D721Med (cell line): ENCODE measurements around the gene ADRA2C.
A peak's percentile ranks its signal among the peaks of the same experiment; 100 is the strongest.

Experiments used
- DNase-seq: peaks from one replicate; pipeline ENCODE4 v3.0.0; 2011; ENCODE audit warnings: low spot score; ENCODE audit not compliant: insufficient read length
- FAIRE-seq: peaks from 2 replicates; lab custom pipeline; 2011; peaks lifted over from hg19 to GRCh38; lab: Jason Lieb, UNC
- CTCF ChIP-seq: IDR thresholded peaks from 2 replicates; pipeline ENCODE4 v1.5.1; 2012; ENCODE audit warnings: mild to moderate bottlenecking, control low read depth; ENCODE audit not compliant: insufficient read depth; ENCODE audit errors: missing control alignments

ADRA2C gene

GRCh38 chr4:3727847-3728469 lies 38.2 kb upstream of the ADRA2C start:
- DNase-seq, result no peak

GRCh38 chr4:3729188-3729881 lies 36.9 kb upstream of the ADRA2C start:
- no peak for TF ChIP-seq CTCF
- DNase-seq, result no peak
- FAIRE-seq, result no peak

More at GRCh38 chr4:3727847-3728469, 38.2 kb upstream of the ADRA2C start:
- no peak for TF ChIP-seq CTCF
- FAIRE-seq, result no peak

GRCh38 chr4:3729882-3730226 lies 36.3 kb upstream of the ADRA2C start:
- FAIRE-seq, result no peak

GRCh38 chr4:3730422-3731190 lies 35.6 kb upstream of the ADRA2C start:
- DNase-seq, result no peak

More at GRCh38 chr4:3729882-3730226, 36.3 kb upstream of the ADRA2C start:
- DNase-seq, result no peak
- TF ChIP-seq CTCF, result no peak

GRCh38 chr4:3732076-3733028 lies 33.8 kb upstream of the ADRA2C start:
- no peak for TF ChIP-seq CTCF
- DNase-seq (peak; percentile 73), FAIRE-seq (no peak)

More at GRCh38 chr4:3730422-3731190, 35.6 kb upstream of the ADRA2C start:
- no peak for FAIRE-seq
- TF ChIP-seq CTCF, result no peak

GRCh38 chr4:3733195-3733594 lies 33.0 kb upstream of the ADRA2C start:
- FAIRE-seq (no peak), DNase-seq (no peak)
- TF ChIP-seq CTCF, result no peak
